Fibroblast of pulmonary artery (primary cell): Measurements from ENCODE around the gene CA10.

Experiments used
- DNase-seq: peaks from one replicate; pipeline ENCODE4 v3.0.0-alpha.2; 2010; ENCODE audit warnings: low read depth
- H3K4me3 ChIP-seq: replicated peaks from 2 replicates; pipeline ENCODE4 v1.5.1; 2011; ENCODE audit warnings: low read depth, mild to moderate bottlenecking, control low read depth, low read length, moderate library complexity
- CTCF ChIP-seq: IDR thresholded peaks from 2 replicates; pipeline ENCODE4 v1.5.1; 2011; ENCODE audit warnings: mild to moderate bottlenecking, control low read depth, low read length, inconsistent platforms; ENCODE audit errors: missing control alignments

CA10 gene

DNA sequence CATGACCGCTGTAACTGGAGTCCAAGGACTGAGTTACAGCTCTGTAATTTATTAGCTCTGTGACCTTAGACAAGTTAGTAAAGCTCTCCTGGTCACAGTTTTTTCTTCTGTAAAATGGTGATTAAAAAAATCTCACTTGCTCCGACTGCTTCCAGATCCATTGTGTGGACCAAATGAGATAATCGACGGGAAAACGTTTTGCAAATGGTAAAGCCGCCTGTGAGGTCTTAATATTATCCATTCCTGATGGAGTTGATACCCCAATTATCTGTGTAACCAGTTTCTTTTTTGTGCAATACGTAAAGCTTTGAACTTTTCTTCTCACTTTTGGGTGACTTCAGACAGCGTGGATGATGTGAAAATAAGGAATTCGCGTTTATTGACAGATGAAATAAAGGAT is 475.2 kb downstream of the CA10 start:
- no peak for DNase-seq
- no peak for TF ChIP-seq CTCF
- H3K4me3 ChIP-seq: no peak overlapping the region

DNA sequence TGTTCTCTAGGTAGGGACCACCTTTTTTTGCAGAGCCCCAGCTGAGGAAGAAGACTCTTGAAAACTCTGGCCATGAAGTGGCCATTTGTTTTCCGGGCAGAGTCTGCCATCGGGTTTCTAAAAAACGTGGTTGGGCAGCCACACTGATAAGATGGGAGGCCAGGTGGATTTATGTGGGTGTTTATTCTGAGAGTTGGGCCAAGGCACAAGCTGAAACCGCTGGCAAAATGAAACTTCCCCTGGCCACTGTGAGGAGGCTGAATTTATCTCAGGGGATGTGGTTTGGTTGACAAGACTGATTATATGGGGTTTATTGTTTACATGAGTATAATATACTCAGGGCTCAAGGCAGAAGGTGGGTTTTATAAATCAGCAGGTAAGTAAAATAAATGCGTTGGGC is 476.4 kb downstream of the CA10 start:
- no peak for DNase-seq
- H3K4me3 ChIP-seq: no peak overlapping the region
- TF ChIP-seq CTCF: no peak

DNA sequence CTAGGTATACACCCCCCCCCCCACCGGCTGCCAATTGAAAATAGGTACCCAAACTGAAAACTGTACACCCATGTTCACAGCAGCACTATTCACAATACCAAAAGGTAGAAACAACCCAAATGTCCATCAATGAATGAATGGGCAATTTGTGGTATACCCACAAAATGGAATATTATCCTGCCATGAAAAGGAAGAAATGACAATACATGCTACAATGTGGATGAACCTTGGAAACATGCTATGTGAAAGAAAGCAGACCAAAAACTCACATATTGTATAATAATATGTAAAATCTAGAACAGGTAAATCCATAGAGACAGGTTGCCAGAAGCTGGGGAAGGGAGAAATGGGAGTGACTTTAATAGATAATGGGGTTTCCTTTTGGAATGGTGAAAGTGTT is 480.6 kb downstream of the CA10 start:
- H3K4me3 ChIP-seq: no peak overlapping the region
- DNase-seq: no peak
- TF ChIP-seq CTCF: no peak

DNA sequence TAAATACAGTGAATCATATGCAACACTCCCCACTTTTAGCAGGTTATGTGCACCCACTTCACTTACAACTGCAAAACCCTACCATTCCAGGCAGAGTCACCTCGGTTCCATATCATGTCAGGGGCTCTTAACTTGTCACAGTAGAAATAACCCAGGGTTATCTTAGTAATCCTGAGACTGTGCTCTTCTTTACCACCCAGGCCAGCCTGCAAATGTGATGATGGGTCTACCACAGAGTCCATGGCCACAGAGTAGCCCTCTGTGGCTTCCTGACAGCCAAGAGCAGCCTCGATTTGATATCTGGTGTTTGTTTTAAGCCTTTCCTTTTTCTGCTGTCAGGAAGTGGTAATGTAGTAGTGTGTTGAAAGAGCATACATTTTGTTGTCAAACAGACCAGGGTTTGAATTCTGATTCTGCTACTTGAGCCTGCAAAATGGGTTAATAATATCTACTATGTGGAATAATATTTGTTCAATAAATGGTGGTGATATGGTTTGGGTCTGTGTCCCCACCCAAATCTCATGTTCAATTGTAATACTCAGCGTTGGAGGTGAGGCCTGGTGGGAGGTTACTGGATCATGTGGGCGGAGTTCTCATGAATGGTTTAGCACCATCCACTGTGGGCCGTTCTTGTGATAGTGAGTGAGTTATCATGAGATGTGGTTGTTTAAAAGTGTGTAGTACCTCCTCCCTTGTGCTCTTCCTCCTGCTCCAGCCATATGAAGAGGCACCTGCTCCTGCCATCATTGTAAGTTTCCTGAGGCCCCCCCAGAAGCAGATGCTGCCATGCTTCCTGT is 481.6 kb downstream of the CA10 start:
- no peak for TF ChIP-seq CTCF
- DNase-seq: no peak
- no peak overlapping the region for H3K4me3 ChIP-seq

DNA sequence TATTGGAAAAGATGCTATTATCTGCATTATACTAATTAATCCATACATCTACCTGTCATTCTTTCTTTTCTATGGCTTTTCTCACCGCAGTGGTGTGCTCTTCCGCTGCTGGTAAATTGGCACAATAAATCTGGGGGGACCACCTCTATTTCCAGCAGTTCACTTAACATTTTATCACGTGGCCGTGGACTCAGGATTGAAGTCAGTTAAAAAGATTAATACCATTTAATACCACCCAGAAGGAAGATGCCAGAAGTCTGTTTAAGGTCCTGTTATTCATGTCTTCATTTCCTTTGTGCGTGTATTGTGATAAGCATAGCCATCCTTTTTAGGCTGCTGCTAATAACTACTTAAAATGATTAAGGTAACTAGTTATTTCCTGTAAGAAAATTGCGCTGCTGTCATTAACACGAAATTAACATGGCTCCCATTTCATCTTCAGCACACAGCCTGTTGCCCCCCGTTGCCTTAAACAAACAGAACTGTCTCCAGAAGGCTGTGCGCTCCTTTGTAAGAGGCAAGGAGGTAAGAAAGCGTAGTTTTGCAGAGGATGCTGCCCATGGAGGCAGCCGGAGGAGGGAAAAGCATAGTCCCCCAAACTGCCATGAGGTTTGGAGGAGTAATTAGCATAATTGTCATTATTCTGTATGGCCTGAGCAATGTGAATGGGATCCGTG is 483.8 kb downstream of the CA10 start:
- DNase-seq: no peak
- no peak for TF ChIP-seq CTCF
- H3K4me3 ChIP-seq: no peak overlapping the region

DNA sequence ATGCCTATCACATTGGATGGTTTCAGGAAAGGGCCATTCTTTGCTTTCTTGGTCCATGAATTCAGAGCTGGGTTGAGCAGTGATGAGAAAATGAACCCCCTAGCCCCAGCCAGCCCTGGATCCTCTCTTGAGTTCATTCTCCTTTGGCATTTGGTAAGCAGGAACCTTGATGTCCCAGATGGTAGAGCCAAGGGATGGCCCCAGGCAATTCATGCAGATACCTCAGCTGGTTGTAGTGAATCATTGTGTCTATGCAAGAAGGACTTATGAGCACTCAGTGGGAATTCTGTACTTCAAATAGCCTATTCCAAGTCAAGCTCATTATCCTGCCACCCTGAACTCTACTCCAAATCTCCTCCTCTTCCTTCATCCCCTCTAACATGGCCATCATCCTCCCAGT is 485.4 kb downstream of the CA10 start:
- no peak for TF ChIP-seq CTCF
- no peak overlapping the region for H3K4me3 ChIP-seq
- DNase-seq: no peak
